Measurements from ENCODE around the gene CTSL.
"Not testable (repeated sequence)": the region's sequence is repeated elsewhere in the genome, so short reads cannot be mapped to it uniquely, and the experiment has no call there.

DNA sequence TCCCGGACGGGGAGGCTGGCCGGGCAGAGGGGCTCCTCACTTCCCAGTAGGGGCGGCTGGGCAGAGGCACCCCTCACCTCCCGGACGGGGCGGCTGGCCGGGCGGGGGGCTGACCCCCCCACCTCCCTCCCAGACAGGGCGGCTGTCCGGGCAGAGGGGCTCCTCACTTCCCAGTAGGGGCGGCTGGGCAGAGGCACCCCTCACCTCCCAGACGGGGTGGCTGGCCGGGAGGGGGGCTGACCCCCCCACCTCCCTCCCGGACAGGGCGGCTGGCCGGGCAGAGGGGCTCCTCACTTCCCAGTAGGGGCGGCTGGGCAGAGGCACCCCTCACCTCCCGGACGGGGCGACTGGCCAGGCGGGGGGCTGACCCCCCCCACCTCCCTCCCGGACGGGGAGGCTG, 32.4 kb downstream of the CTSL start:
- TF ChIP-seq POLR2A (IDR thresholded peaks at IDR 0.05; ENCODE audit: extremely low read depth, insufficient read length): not testable (repeated sequence)
- TF ChIP-seq, protein P1, sequence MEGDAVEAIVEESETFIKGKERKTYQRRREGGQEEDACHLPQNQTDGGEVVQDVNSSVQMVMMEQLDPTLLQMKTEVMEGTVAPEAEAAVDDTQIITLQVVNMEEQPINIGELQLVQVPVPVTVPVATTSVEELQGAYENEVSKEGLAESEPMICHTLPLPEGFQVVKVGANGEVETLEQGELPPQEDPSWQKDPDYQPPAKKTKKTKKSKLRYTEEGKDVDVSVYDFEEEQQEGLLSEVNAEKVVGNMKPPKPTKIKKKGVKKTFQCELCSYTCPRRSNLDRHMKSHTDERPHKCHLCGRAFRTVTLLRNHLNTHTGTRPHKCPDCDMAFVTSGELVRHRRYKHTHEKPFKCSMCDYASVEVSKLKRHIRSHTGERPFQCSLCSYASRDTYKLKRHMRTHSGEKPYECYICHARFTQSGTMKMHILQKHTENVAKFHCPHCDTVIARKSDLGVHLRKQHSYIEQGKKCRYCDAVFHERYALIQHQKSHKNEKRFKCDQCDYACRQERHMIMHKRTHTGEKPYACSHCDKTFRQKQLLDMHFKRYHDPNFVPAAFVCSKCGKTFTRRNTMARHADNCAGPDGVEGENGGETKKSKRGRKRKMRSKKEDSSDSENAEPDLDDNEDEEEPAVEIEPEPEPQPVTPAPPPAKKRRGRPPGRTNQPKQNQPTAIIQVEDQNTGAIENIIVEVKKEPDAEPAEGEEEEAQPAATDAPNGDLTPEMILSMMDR (IDR thresholded peaks at IDR 0.05; ENCODE audit: low read depth, low read length): not testable (repeated sequence)
- TF ChIP-seq, protein P2, sequence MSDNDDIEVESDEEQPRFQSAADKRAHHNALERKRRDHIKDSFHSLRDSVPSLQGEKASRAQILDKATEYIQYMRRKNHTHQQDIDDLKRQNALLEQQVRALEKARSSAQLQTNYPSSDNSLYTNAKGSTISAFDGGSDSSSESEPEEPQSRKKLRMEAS (IDR thresholded peaks at IDR 0.05; ENCODE audit: low read depth, low read length): not testable (repeated sequence)
